Stimulated activated effector memory CD8-positive, alpha-beta T cell treated with anti-CD3 and anti-CD28 coated beads, Interleukin-12 subunit alpha, Interleukin-12 subunit beta, amount 100 ng/mL, for 72 hours (primary cell): Measurements from ENCODE around the gene DGKI.

Experiments used
- ATAC-seq: fragments of 150-1000 bp; cut with Tn5 transposase; 2 replicates; pipeline ENCODE4 v1.10.0; 2021
- DNase-seq, 2 donors: peaks; one replicate each; pipeline ENCODE4 v3.0.0; 2021 to 2022; ENCODE audit warnings: low spot score in 2 of 2
- H3K27ac Mint-ChIP-seq: one replicate; pipeline ENCODE4 v1.8.0; 2022; ENCODE audit warnings: mild to moderate bottlenecking, mixed read lengths
- H3K36me3 Mint-ChIP-seq: one replicate; pipeline ENCODE4 v1.8.0; 2022; ENCODE audit warnings: mild to moderate bottlenecking, mixed read lengths
- H3K4me1 Mint-ChIP-seq: one replicate; pipeline ENCODE4 v1.8.0; 2022; ENCODE audit warnings: mixed read lengths
- H3K4me3 Mint-ChIP-seq: one replicate; pipeline ENCODE4 v1.8.0; 2022; ENCODE audit warnings: mild to moderate bottlenecking, mixed read lengths
- H3K9me3 Mint-ChIP-seq: one replicate; pipeline ENCODE4 v1.8.0; 2022; ENCODE audit warnings: mixed read lengths

Gene DGKI

DNA sequence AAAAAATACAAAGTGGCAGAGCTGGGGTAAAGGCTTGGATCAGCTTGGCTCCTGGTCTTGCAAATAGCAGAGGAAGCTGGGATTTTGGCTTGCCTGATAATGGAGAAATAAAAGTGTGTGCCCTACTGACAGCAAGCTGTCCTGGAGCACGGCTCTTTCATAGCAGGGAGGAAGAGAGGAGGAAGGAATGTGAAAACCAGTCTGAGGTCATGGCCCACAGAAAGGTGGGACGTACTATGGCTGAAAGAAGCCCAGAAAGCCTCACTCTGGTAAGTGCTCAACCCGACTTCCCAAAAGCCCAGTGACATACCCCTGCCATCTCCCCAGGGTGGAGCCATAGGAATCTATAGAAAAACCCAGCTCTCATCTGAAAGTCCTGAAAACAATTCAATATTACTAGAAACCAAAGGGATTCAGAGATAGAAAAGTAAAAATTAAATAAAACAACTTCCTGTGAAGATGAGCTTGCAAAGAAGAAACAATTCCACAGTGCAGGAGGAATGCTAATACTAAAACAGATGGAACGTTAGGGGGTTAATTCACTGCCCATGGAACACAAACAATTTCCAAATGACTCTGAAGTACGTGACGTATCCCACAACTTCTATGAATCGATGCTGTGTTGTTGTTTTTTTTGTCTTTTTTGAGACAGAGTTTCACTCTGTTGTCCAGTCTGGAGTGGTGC, 256.6 kb downstream of the DGKI start:
- H3K9me3 Mint-ChIP-seq: no peaks in the 10 kb centered on the region
- H3K36me3 Mint-ChIP-seq: no peaks in the 10 kb centered on the region
- H3K4me1 Mint-ChIP-seq: no peaks in the 10 kb centered on the region
- no peak overlapping the region for H3K27ac Mint-ChIP-seq
- no peak for ATAC-seq
- no peak for DNase-seq
- H3K4me3 Mint-ChIP-seq: no peak overlapping the region

DNA sequence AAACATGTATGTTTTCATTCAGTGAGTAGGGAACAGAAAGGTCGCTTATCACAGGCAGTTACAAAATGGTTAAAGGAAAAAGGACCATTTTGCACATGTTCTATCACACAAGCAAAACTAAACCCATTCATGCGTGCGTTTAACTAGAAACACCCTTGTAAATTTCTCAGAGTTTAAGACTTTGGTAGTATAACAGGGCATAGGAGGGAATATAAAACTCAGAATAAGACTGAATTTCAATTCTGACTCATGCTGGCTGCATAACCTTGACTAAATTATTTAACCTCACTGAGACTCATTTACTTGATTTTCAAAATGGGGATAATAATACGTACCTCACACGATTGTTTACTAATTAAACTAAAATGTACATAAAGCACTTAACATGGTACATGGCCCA, 259.4 kb downstream of the DGKI start:
- no peak overlapping the region for H3K4me3 Mint-ChIP-seq
- no peaks in the 10 kb centered on the region for H3K4me1 Mint-ChIP-seq
- DNase-seq (no peak), ATAC-seq (no peak)
- no peaks in the 10 kb centered on the region for H3K36me3 Mint-ChIP-seq
- H3K9me3 Mint-ChIP-seq: no peaks in the 10 kb centered on the region
- no peak overlapping the region for H3K27ac Mint-ChIP-seq

DNA sequence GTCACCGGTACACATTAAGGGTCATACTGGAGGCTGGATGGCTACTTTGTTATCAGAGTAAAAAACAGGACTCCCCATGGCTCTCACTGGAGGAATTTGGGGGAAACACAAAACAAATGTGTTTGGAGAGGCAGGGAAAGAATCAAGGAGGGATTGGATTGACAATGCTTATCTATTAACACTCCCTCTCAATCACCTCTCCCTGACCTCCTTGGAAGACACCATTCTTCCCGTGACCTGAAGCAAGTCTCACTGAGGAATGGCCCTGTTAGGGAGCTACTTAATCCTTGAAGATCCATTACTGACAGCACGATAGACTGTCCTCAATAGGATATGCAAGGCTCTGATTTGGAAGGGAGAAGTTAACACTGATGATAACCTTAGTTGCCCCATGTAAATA, 261.2 kb downstream of the DGKI start:
- H3K4me1 Mint-ChIP-seq: no peaks in the 10 kb centered on the region
- H3K4me3 Mint-ChIP-seq: no peak overlapping the region
- no peaks in the 10 kb centered on the region for H3K36me3 Mint-ChIP-seq
- H3K9me3 Mint-ChIP-seq: no peaks in the 10 kb centered on the region
- DNase-seq: no peak
- no peak for ATAC-seq
- no peak overlapping the region for H3K27ac Mint-ChIP-seq

DNA sequence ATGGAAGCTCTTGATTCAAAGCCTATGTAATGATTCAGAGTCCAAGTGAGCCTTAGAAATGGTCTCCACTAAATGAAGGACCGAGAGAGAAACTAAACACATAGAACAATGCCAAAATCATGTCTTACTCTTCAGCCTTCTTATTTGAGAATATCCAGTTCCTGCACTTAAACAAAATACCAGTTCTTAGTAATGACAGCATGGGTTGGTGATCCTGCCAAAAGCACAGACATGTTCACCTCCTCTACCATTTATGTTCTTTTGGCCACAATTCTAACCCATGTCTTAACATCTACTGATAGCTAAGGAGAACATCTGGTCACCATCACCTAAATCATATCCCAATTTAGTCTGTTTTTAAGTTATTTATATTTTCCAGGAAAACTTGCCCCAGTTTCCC, 263.6 kb downstream of the DGKI start:
- Mint-ChIP-seq H3K9me3 (no peaks in the 10 kb centered on the region), H3K4me3 (no peak overlapping the region), H3K27ac (no peak overlapping the region), H3K36me3 (no peaks in the 10 kb centered on the region), H3K4me1 (no peaks in the 10 kb centered on the region)
- ATAC-seq (no peak), DNase-seq (no peak)

DNA sequence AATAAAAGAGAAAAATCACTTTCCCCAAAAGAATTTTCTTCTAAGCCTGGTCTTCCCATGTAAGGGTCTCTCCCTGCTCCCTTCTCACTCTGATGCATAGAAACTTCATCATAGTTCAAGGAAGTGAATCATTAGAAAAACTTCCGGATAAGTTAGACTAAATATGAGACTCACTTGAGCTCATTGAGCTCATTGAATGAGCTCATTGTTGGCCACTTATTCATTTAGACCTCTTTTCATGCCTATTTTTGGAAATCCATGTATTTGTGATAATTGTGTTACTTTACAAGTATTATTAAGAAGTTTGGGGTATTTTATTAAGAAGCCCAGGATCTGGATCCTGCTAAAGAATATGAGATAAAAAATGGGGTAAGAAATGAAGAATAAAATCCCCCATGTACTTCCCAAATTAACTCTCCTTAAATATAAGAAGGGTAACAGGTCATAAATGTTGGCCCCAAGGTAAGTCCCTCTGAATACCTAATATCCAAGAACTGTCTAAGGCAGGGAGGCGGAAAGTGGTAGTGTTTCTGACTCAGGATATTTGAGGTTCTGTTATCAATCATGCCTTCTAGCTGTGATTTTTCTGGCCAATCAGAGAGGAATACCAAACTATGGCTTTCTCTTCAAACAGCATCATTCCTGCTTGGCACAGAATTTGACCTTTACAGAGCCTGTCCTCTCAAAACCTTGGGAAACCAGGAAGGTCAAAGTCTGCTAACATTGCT, 266.7 kb downstream of the DGKI start:
- DNase-seq (no peak), ATAC-seq (no peak)
- H3K27ac Mint-ChIP-seq: no peak overlapping the region
- H3K36me3 Mint-ChIP-seq: no peaks in the 10 kb centered on the region
- H3K4me3 Mint-ChIP-seq: no peak overlapping the region
- H3K4me1 Mint-ChIP-seq: no peaks in the 10 kb centered on the region
- no peaks in the 10 kb centered on the region for H3K9me3 Mint-ChIP-seq

DNA sequence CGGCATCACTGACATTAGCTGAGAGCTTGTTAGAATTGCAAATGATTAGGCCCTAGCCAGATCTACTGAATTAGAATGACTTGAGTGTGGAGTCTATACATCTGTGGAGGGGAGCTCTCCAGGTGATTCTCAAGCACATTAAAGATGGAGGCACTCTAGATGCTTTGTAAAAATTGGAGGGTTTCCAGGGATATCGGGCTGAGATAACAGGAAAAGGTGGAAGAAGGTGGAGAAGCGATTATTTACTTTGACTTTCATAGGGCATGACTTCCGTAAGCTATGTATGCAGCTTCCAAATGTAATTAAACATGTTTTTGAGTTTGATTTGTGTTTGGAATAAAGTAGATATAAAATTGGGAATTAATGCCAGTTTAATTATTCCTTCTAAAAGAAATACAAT, 268.2 kb downstream of the DGKI start:
- no peak for DNase-seq
- H3K4me1 Mint-ChIP-seq: no peaks in the 10 kb centered on the region
- ATAC-seq: no peak
- H3K36me3 Mint-ChIP-seq: no peaks in the 10 kb centered on the region
- H3K4me3 Mint-ChIP-seq: no peak overlapping the region
- H3K9me3 Mint-ChIP-seq: no peaks in the 10 kb centered on the region
- H3K27ac Mint-ChIP-seq: no peak overlapping the region

DNA sequence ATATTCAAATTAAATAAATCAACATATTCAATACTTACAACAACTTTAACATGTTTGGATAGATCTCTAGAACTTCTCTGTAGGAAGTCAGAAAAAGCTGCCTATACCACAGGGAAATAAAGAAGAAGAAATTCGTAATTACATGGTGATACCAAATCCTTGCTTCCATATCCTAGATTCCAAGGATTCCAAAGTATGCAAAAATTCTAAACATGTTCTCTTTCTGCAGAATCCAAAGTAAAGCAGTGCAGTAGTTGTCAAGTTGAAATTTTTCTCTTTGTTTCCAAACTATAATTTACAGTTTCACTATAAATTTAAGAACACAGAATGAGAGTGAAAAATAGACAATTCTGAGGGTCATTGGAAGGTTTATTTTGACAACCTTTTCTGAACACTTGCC, 269.6 kb downstream of the DGKI start:
- no peaks in the 10 kb centered on the region for H3K9me3 Mint-ChIP-seq
- no peak for DNase-seq
- ATAC-seq: no peak
- H3K4me3 Mint-ChIP-seq: no peak overlapping the region
- H3K4me1 Mint-ChIP-seq: no peaks in the 10 kb centered on the region
- H3K27ac Mint-ChIP-seq: no peak overlapping the region
- H3K36me3 Mint-ChIP-seq: no peaks in the 10 kb centered on the region

DNA sequence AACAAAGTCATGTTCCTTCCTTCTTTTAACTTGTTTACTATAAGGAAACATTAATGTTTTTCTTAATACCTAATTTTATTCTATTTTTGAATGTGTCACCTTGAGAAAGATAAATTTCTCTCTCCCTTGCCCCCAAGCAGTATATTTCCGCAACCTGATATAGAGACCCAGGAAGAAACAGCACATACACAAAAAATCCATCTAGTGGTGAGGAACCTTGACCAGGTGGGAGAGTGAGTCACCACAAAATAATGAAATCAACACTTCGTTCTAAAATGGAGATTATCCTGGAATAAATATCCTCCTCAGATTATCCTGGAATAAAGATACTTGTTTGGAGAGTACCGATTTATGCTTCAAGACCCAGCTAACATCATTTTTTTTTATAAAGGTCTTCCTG, 270.3 kb downstream of the DGKI start:
- DNase-seq (no peak), ATAC-seq (no peak)
- Mint-ChIP-seq H3K36me3 (no peaks in the 10 kb centered on the region), H3K27ac (no peak overlapping the region), H3K9me3 (no peaks in the 10 kb centered on the region), H3K4me3 (no peak overlapping the region), H3K4me1 (no peaks in the 10 kb centered on the region)

DNA sequence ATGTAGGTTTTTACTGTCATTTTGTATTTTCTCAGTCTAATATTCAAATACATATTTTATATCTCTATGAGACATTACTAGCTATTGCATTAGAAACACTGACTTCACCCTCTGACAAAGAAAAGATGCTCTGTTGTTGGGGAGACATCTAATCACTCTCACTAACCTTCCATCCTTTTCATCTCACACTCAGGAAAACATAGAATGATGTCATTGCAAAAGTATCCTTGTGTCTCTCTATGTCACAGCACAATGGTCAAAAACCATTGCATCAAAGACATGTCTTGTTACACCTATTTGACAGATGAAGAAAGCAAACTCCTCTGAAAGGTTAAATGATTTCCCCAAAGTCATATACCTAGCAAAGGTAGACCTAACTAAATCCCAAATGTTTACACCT, 272.0 kb downstream of the DGKI start:
- Mint-ChIP-seq H3K27ac (no peak overlapping the region), H3K36me3 (no peaks in the 10 kb centered on the region), H3K9me3 (no peaks in the 10 kb centered on the region), H3K4me1 (no peaks in the 10 kb centered on the region), H3K4me3 (no peak overlapping the region)
- ATAC-seq (no peak), DNase-seq (no peak)

DNA sequence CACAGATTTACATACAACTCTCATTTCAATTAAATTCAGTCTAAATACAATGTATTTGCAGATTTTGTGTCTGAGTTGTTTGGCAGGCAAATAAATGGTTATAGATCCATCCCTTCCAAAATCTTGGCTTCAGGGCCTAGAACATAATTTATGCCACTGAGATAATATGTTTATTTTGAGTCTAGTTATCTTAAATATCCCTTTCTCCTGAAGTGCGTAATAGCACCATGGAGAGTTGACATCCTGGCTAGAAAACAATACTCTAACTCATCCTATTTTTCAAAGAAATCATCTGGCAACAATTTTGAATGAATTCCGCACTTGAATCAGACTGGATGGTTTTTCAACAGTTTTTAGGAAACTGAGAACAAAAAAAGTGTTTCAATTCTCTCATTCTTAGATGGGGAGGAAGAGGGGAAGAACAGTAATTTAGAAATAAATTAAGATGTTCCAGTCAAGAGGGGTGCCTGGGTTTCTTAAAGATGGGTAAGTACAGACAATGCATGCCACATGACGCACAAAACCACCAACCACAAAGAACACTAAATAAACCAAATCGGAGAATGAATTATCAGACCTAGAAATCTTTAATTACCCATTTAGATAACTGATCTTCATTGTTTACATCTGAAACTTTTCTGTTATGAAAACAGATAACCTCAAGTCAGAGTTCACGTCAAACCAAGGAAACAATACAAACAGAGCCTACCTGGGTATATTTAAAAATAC, 274.6 kb downstream of the DGKI start:
- no peak overlapping the region for H3K27ac Mint-ChIP-seq
- no peaks in the 10 kb centered on the region for H3K9me3 Mint-ChIP-seq
- H3K36me3 Mint-ChIP-seq: no peaks in the 10 kb centered on the region
- DNase-seq: no peak
- ATAC-seq: no peak
- no peak overlapping the region for H3K4me3 Mint-ChIP-seq
- no peaks in the 10 kb centered on the region for H3K4me1 Mint-ChIP-seq

DNA sequence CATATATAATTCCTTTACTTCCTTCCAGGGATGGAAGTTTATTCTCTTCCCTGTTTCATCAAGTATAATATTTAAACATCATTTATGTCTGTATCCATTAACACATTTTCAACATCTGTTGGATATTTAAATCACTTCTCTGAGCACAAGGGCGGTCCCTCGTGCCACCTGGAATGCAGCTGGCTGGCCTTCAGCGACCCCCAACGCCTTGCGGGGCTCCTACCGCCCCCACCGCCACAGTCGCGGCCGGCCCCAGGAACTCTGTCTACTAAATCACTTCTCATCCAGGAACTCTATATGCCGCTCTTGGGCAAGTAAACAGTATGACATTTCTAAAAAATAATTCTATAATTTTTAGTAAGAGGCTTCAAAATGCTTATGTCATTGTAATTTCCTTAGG, 282.1 kb downstream of the DGKI start:
- no peak for ATAC-seq
- H3K4me3 Mint-ChIP-seq: no peak overlapping the region
- no peaks in the 10 kb centered on the region for H3K4me1 Mint-ChIP-seq

DNA sequence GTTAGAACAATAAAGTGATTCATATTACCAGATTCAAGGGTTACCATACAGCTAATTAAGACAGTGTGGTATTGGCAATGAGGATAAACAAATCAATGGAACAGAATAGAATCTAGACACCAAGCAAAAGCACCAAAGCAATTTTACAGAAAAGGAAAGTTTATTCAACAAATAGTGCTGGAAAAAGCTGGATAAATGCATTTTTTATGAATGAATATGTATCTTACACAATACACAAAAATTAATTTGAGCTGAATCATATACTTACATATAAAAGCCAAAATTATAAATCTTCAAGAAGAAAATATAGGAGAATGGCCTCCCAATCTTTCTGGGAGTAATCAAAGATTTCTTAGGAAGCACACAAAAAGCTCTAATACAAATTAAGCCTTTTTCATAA, 282.8 kb downstream of the DGKI start:
- Mint-ChIP-seq H3K9me3 (peaks cover 3% of the 10 kb centered on the region), H3K36me3 (no peaks in the 10 kb centered on the region), H3K27ac (no peak overlapping the region), H3K4me3 (no peak overlapping the region), H3K4me1 (no peaks in the 10 kb centered on the region)
- no peak for DNase-seq
- ATAC-seq: no peak

More for the DNA sequence above, 282.1 kb downstream of the DGKI start:
- no peak overlapping the region for H3K27ac Mint-ChIP-seq
- no peaks in the 10 kb centered on the region for H3K36me3 Mint-ChIP-seq
- H3K9me3 Mint-ChIP-seq: peaks cover 3% of the 10 kb centered on the region
- DNase-seq: no peak

DNA sequence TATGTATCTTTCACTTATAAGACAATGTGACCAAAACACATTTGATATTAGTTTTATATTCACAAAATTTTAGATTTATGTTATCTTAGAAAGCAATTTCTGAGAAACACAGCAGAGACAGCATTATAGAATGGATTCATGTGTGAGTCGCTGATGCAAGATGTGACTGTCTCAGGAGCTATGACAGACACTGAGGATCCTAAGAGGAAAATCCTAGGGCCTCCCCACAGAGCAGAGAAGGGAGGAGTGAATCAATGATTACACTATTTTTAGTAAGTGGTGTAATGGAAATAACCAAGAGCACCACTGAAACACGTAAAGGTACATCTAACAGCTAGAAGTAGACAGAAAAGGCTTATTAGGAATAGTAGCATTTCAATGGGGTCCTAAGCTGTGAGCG, 299.3 kb downstream of the DGKI start:
- no peak overlapping the region for H3K27ac Mint-ChIP-seq
- peaks cover 9% of the 10 kb centered on the region for H3K9me3 Mint-ChIP-seq
- ATAC-seq (no peak), DNase-seq (no peak)
- no peaks in the 10 kb centered on the region for H3K36me3 Mint-ChIP-seq
- no peaks in the 10 kb centered on the region for H3K4me1 Mint-ChIP-seq
- H3K4me3 Mint-ChIP-seq: no peak overlapping the region

DNA sequence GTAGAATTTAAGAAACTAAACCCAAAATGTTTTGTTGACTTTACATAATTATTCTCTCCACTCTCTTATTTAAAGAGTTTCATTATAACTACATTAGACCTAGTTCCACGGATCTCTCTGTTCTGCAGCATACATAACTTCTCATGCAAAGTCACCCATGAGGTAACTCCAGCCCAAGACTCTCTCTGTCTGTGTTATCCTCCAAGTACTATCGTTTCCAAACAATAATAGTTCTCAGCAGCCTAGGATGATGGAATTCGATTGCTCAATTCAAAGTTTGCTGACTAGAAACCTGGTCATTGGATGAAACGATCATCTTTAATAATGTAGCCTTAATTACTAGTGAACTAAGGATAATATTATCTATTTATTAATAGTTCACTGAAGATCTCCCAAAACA, 300.1 kb downstream of the DGKI start:
- DNase-seq (no peak), ATAC-seq (no peak)
- Mint-ChIP-seq H3K27ac (no peak overlapping the region), H3K9me3 (peaks cover 9% of the 10 kb centered on the region), H3K36me3 (no peaks in the 10 kb centered on the region), H3K4me1 (no peaks in the 10 kb centered on the region), H3K4me3 (no peak overlapping the region)

DNA sequence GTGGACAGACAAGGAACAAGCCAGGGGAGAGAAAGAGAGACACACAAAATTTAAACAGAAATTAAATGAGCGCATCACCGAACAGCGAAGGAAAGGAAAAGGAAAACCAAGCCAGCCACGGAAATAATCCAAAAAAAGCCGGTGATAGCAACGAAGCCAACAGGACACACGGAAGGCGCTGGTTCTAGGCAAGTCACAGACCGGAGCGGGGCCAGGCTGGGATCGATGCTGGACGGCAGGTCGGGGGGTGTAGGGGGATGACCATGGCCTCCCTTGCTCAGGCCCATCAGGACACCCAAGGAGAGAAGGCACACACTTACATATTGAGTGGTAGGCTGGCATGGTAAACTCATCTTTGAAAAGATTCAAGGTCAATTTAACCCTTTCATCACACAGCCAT, 300.8 kb downstream of the DGKI start:
- Mint-ChIP-seq H3K36me3 (no peaks in the 10 kb centered on the region), H3K27ac (no peak overlapping the region), H3K9me3 (peaks cover 9% of the 10 kb centered on the region), H3K4me1 (no peaks in the 10 kb centered on the region), H3K4me3 (no peak overlapping the region)
- DNase-seq (no peak), ATAC-seq (no peak)
